ENCODE measurements around the gene SLC35F6. TPM values are rescaled to one million over a fixed set of nuclear protein-coding genes. Genes with fewer than 3 reads are reported as not detected.

Gene SLC35F6
- total and polyA plus RNA-seq, 2 experiments from 2014 or later, result 37.1 to 46.9 TPM

- in situ Hi-C loops (cut with MboI), result no loop called here
- no peak overlapping the region for H2AFZ ChIP-seq
Measured at GRCh38 chr2:26816893-26817292, 52.8 kb downstream of the SLC35F6 start.

GRCh38 chr2:26818255-26818654 lies 54.2 kb downstream of the SLC35F6 start:
- 60 to 67% methylated on average over 5 of the region's 5 CpGs for WGBS, 2 experiments (ENCODE audit: low coverage in 1 of 2, low lambda C conversion rate in 2 of 2, missing lambda C conversion rate in 2 of 2)
- H3K4me1 ChIP-seq (ENCODE audit: insufficient read depth), result no peaks in the 10 kb centered on the region
- DNase-seq, result no peak
- H3K27ac ChIP-seq, result no peak overlapping the region
- no peaks in the 10 kb centered on the region for H3F3A ChIP-seq (ENCODE audit: insufficient read depth)
- in situ Hi-C loops (cut with MboI), result no loop called here
- H3K4me3 ChIP-seq, result no peak overlapping the region
- H3K36me3 ChIP-seq (ENCODE audit: low read depth), result no peaks in the 10 kb centered on the region
- H3K27me3 ChIP-seq (replicated peaks; ENCODE audit: insufficient read depth), result peaks cover 16% of the 10 kb centered on the region
- no peak overlapping the region for H3K9ac ChIP-seq
- H4K20me1 ChIP-seq (ENCODE audit: insufficient read depth), result no peaks in the 10 kb centered on the region
- no peaks in the 10 kb centered on the region for H3K9me3 ChIP-seq (ENCODE audit: low read depth)
- no peaks in the 10 kb centered on the region for H3K9me2 ChIP-seq (ENCODE audit: insufficient read depth)
- H3K4me2 ChIP-seq (ENCODE audit: unreplicated experiment), result no peak overlapping the region
- H3K79me2 ChIP-seq (ENCODE audit: insufficient read depth), result no peaks in the 10 kb centered on the region
- H2AFZ ChIP-seq, result no peak overlapping the region
- no peak for TF ChIP-seq EZH2phosphoT487 (IDR thresholded peaks at IDR 0.05; ENCODE audit: insufficient read depth, low read depth)
- TF ChIP-seq EZH2 (IDR thresholded peaks at IDR 0.05; ENCODE audit: insufficient read depth, poor library complexity, severe bottlenecking), result no peak

More at GRCh38 chr2:26816893-26817292, 52.8 kb downstream of the SLC35F6 start:
- Histone ChIP-seq H3K9me3 (ENCODE audit: low read depth) (no peaks in the 10 kb centered on the region), H3K4me2 (ENCODE audit: unreplicated experiment) (no peak overlapping the region), H3K27ac (no peak overlapping the region), H3K27me3 (replicated peaks; ENCODE audit: insufficient read depth) (peaks cover 21% of the 10 kb centered on the region), H3K4me3 (no peak overlapping the region), H4K20me1 (ENCODE audit: insufficient read depth) (no peaks in the 10 kb centered on the region), H3F3A (ENCODE audit: insufficient read depth) (no peaks in the 10 kb centered on the region), H3K9me2 (ENCODE audit: insufficient read depth) (no peaks in the 10 kb centered on the region), H3K9ac (no peak overlapping the region), H3K4me1 (ENCODE audit: insufficient read depth) (no peaks in the 10 kb centered on the region), H3K79me2 (ENCODE audit: insufficient read depth) (no peaks in the 10 kb centered on the region), H3K36me3 (ENCODE audit: low read depth) (no peaks in the 10 kb centered on the region)
- no peak for DNase-seq
- 44 to 45% methylated on average over 3 of the region's 3 CpGs for WGBS, 2 experiments (ENCODE audit: low coverage in 1 of 2, low lambda C conversion rate in 2 of 2, missing lambda C conversion rate in 2 of 2)
- TF ChIP-seq EZH2 (IDR thresholded peaks at IDR 0.05; ENCODE audit: insufficient read depth, poor library complexity, severe bottlenecking) (no peak), EZH2phosphoT487 (IDR thresholded peaks at IDR 0.05; ENCODE audit: insufficient read depth, low read depth) (no peak)

- Histone ChIP-seq H3K27ac (no peak overlapping the region), H3K9me2 (ENCODE audit: insufficient read depth) (no peaks in the 10 kb centered on the region), H3K27me3 (replicated peaks; ENCODE audit: insufficient read depth) (peaks cover 16% of the 10 kb centered on the region), H3K9ac (no peak overlapping the region), H3K36me3 (ENCODE audit: low read depth) (no peaks in the 10 kb centered on the region), H3K4me1 (ENCODE audit: insufficient read depth) (no peaks in the 10 kb centered on the region), H3K79me2 (ENCODE audit: insufficient read depth) (no peaks in the 10 kb centered on the region), H3K4me2 (ENCODE audit: unreplicated experiment) (no peak overlapping the region), H3F3A (ENCODE audit: insufficient read depth) (no peaks in the 10 kb centered on the region), H4K20me1 (ENCODE audit: insufficient read depth) (no peaks in the 10 kb centered on the region), H2AFZ (no peak overlapping the region), H3K9me3 (ENCODE audit: low read depth) (no peaks in the 10 kb centered on the region), H3K4me3 (no peak overlapping the region)
- TF ChIP-seq EZH2phosphoT487 (IDR thresholded peaks at IDR 0.05; ENCODE audit: insufficient read depth, low read depth) (no peak), EZH2 (IDR thresholded peaks at IDR 0.05; ENCODE audit: insufficient read depth, poor library complexity, severe bottlenecking) (no peak)
- WGBS, 2 experiments (ENCODE audit: low coverage in 1 of 2, low lambda C conversion rate in 2 of 2, missing lambda C conversion rate in 2 of 2), result 21 to 26% methylated on average over 6 of the region's 6 CpGs
- no peak for DNase-seq
- in situ Hi-C loops (cut with MboI), result no loop called here
Measured at GRCh38 chr2:26818972-26819371, 54.9 kb downstream of the SLC35F6 start.

- no peaks in the 10 kb centered on the region for H3K9me2 ChIP-seq (ENCODE audit: insufficient read depth)
- H2AFZ ChIP-seq, result no peak overlapping the region
- H3K36me3 ChIP-seq (ENCODE audit: low read depth), result no peaks in the 10 kb centered on the region
- H3K4me2 ChIP-seq (ENCODE audit: unreplicated experiment), result no peak overlapping the region
- H3K4me1 ChIP-seq (ENCODE audit: insufficient read depth), result no peaks in the 10 kb centered on the region
- no peak overlapping the region for H3K27ac ChIP-seq
- H3K9me3 ChIP-seq (ENCODE audit: low read depth), result no peaks in the 10 kb centered on the region
- peaks cover 20% of the 10 kb centered on the region for H3K27me3 ChIP-seq (replicated peaks; ENCODE audit: insufficient read depth)
- TF ChIP-seq EZH2 (IDR thresholded peaks at IDR 0.05; ENCODE audit: insufficient read depth, poor library complexity, severe bottlenecking), result no peak
- TF ChIP-seq EZH2phosphoT487 (IDR thresholded peaks at IDR 0.05; ENCODE audit: insufficient read depth, low read depth), result no peak
- H3K79me2 ChIP-seq (ENCODE audit: insufficient read depth), result no peaks in the 10 kb centered on the region
- no peak overlapping the region for H3K9ac ChIP-seq
- H3F3A ChIP-seq (ENCODE audit: insufficient read depth), result no peaks in the 10 kb centered on the region
- WGBS, 2 experiments (ENCODE audit: low coverage in 1 of 2, low lambda C conversion rate in 2 of 2, missing lambda C conversion rate in 2 of 2), result 67 to 70% methylated on average over 7 of the region's 7 CpGs
- in situ Hi-C loops (cut with MboI), result no loop called here
- H4K20me1 ChIP-seq (ENCODE audit: insufficient read depth), result no peaks in the 10 kb centered on the region
- no peak for DNase-seq
- no peak overlapping the region for H3K4me3 ChIP-seq
Measured at GRCh38 chr2:26820932-26821331, 56.8 kb downstream of the SLC35F6 start.

- Histone ChIP-seq H3K9ac (no peak overlapping the region), H3F3A (ENCODE audit: insufficient read depth) (no peaks in the 10 kb centered on the region), H3K79me2 (ENCODE audit: insufficient read depth) (no peaks in the 10 kb centered on the region), H3K36me3 (ENCODE audit: low read depth) (no peaks in the 10 kb centered on the region), H3K27me3 (replicated peaks; ENCODE audit: insufficient read depth) (peaks cover 26% of the 10 kb centered on the region; the same call in 1 of the 2 replicates), H4K20me1 (ENCODE audit: insufficient read depth) (no peaks in the 10 kb centered on the region), H3K4me3 (no peak overlapping the region), H3K9me2 (ENCODE audit: insufficient read depth) (no peaks in the 10 kb centered on the region), H3K4me1 (ENCODE audit: insufficient read depth) (no peaks in the 10 kb centered on the region), H3K9me3 (ENCODE audit: low read depth) (no peaks in the 10 kb centered on the region), H3K4me2 (ENCODE audit: unreplicated experiment) (no peak overlapping the region), H3K27ac (no peak overlapping the region), H2AFZ (no peak overlapping the region)
- in situ Hi-C loops (cut with MboI), result no loop called here
- no peak for DNase-seq
- no peak for TF ChIP-seq EZH2 (IDR thresholded peaks at IDR 0.05; ENCODE audit: insufficient read depth, poor library complexity, severe bottlenecking)
- no peak for TF ChIP-seq EZH2phosphoT487 (IDR thresholded peaks at IDR 0.05; ENCODE audit: insufficient read depth, low read depth)
- WGBS, 2 experiments (ENCODE audit: low coverage in 1 of 2, low lambda C conversion rate in 2 of 2, missing lambda C conversion rate in 2 of 2), result 77 to 85% methylated on average over 6 of the region's 6 CpGs
Measured at GRCh38 chr2:26822877-26823276, 58.8 kb downstream of the SLC35F6 start.

Other genes starting within 250 kb of the SLC35F6 start
- not detected in 2 replicates for gene CIB4, start 122.9 kb upstream of the SLC35F6 start, total RNA-seq (2014; rRNA removed; shearing (Covaris generic))
- gene CIB4, start 122.9 kb upstream of the SLC35F6 start, polyA plus RNA-seq (2016; fragmentation: Nextera tagmentation; extraction: Ambion mirVana), result not detected in 2 replicates
- gene KCNK3, start 71.6 kb upstream of the SLC35F6 start, total RNA-seq (2014; rRNA removed; shearing (Covaris generic)), result not detected in 2 replicates
- gene KCNK3, start 71.6 kb upstream of the SLC35F6 start, polyA plus RNA-seq (2016; fragmentation: Nextera tagmentation; extraction: Ambion mirVana), result 0.04 TPM in 1 of 2 replicates, not detected in the other
- 5.7 and 8.1 TPM in 2 replicates for gene CENPA, start 21.8 kb downstream of the SLC35F6 start, total RNA-seq (2014; rRNA removed; shearing (Covaris generic))
- 9.1 and 12.1 TPM in 2 replicates for gene CENPA, start 21.8 kb downstream of the SLC35F6 start, polyA plus RNA-seq (2016; fragmentation: Nextera tagmentation; extraction: Ambion mirVana)
- not detected in 2 replicates for gene DPYSL5, start 83.8 kb downstream of the SLC35F6 start, total RNA-seq (2014; rRNA removed; shearing (Covaris generic))
- not detected in 2 replicates for gene DPYSL5, start 83.8 kb downstream of the SLC35F6 start, polyA plus RNA-seq (2016; fragmentation: Nextera tagmentation; extraction: Ambion mirVana)
- 5.4 and 7.9 TPM in 2 replicates for gene MAPRE3, start 206.4 kb downstream of the SLC35F6 start, total RNA-seq (2014; rRNA removed; shearing (Covaris generic))
- gene MAPRE3, start 206.4 kb downstream of the SLC35F6 start, polyA plus RNA-seq (2016; fragmentation: Nextera tagmentation; extraction: Ambion mirVana), result 21.6 and 23.0 TPM in 2 replicates